H9 (cell line): Measurements from ENCODE around the gene LCP1. TPM values are rescaled to one million over a fixed set of nuclear protein-coding genes. Genes with fewer than 3 reads are reported as not detected.

Source experiments
- DNase-seq: peaks from one replicate; pipeline ENCODE4 v3.0.0-alpha.2; 2017
- H2AFZ ChIP-seq: one replicate; pipeline ENCODE4 v1.6.1; 2013; ENCODE audit warnings: mild to moderate bottlenecking, low read length, control low read depth, moderate library complexity
- H2AK5ac ChIP-seq: 2 replicates; pipeline ENCODE4 v1.6.1; 2013; ENCODE audit warnings: low read length, control low read depth, mixed read lengths; ENCODE audit not compliant: insufficient read length
- H2BK120ac ChIP-seq: one replicate; pipeline ENCODE4 v1.6.1; 2013; ENCODE audit warnings: low read depth, mild to moderate bottlenecking, low read length, control low read depth, inconsistent platforms; ENCODE audit not compliant: poor library complexity, severe bottlenecking
- H2BK12ac ChIP-seq: 2 replicates; pipeline ENCODE4 v1.6.1; 2013; ENCODE audit warnings: low read length, control low read depth, mixed read lengths, low read depth; ENCODE audit not compliant: insufficient read length
- H2BK15ac ChIP-seq: 2 replicates; pipeline ENCODE4 v1.6.1; 2013; ENCODE audit warnings: low read depth, low read length, control low read depth
- H2BK20ac ChIP-seq: one replicate; pipeline ENCODE4 v1.6.1; 2013; ENCODE audit warnings: low read depth, mild to moderate bottlenecking, low read length, control low read depth, inconsistent platforms; ENCODE audit not compliant: poor library complexity, severe bottlenecking
- H2BK5ac ChIP-seq: 2 replicates; pipeline ENCODE4 v1.6.1; 2013; ENCODE audit warnings: low read length, control low read depth, mixed read lengths; ENCODE audit not compliant: insufficient read length
- H3K14ac ChIP-seq: 2 replicates; pipeline ENCODE4 v1.6.1; 2013; ENCODE audit warnings: low read length, control low read depth; ENCODE audit not compliant: insufficient read depth
- H3K18ac ChIP-seq: 2 replicates; pipeline ENCODE4 v1.6.1; 2013; ENCODE audit warnings: low read depth, mild to moderate bottlenecking, mixed read lengths, low read length, control low read depth; ENCODE audit not compliant: insufficient read length
- H3K23ac ChIP-seq: 2 replicates; pipeline ENCODE4 v1.6.1; 2013; ENCODE audit warnings: low read length, control low read depth, mixed read lengths, low read depth; ENCODE audit not compliant: insufficient read length
- H3K23me2 ChIP-seq: 2 replicates; pipeline ENCODE4 v1.6.1; 2013; ENCODE audit warnings: low read depth, mild to moderate bottlenecking, mixed read lengths, low read length, control low read depth; ENCODE audit not compliant: insufficient read length, poor library complexity, severe bottlenecking
- H3K27ac ChIP-seq: 2 replicates; pipeline ENCODE4 v1.5.1; 2013; ENCODE audit warnings: low read length, control low read depth, mixed read lengths, low read depth; ENCODE audit not compliant: insufficient read length
- H3K27me3 ChIP-seq: 2 replicates; pipeline ENCODE4 v1.6.1; 2013; ENCODE audit warnings: low read length, control low read depth, inconsistent platforms; ENCODE audit not compliant: insufficient read depth
- H3K4ac ChIP-seq: 2 replicates; pipeline ENCODE4 v1.6.1; 2013; ENCODE audit warnings: low read depth, mild to moderate bottlenecking, control low read depth, inconsistent platforms, low read length, moderate library complexity
- H3K4me1 ChIP-seq: 2 replicates; pipeline ENCODE4 v1.6.1; 2013; ENCODE audit warnings: low read length, control low read depth, inconsistent platforms; ENCODE audit not compliant: insufficient read depth
- H3K4me2 ChIP-seq: 2 replicates; pipeline ENCODE4 v1.6.1; 2013; ENCODE audit warnings: low read length, control low read depth, mixed read lengths; ENCODE audit not compliant: insufficient read length, insufficient read depth
- H3K56ac ChIP-seq: 2 replicates; pipeline ENCODE4 v1.6.1; 2013; ENCODE audit warnings: low read depth, mild to moderate bottlenecking, mixed read lengths, low read length, control low read depth; ENCODE audit not compliant: insufficient read length
- H3K79me1 ChIP-seq: 2 replicates; pipeline ENCODE4 v1.6.1; 2013; ENCODE audit warnings: low read depth, mild to moderate bottlenecking, moderate library complexity, low read length, control low read depth, inconsistent platforms; ENCODE audit not compliant: insufficient read depth, poor library complexity, severe bottlenecking
- H3K79me2 ChIP-seq: 2 replicates; pipeline ENCODE4 v1.6.1; 2013; ENCODE audit warnings: low read length, control low read depth, inconsistent platforms; ENCODE audit not compliant: insufficient read depth
- H3K9ac ChIP-seq: 2 replicates; pipeline ENCODE4 v1.6.1; 2013; ENCODE audit warnings: low read length, control low read depth, mixed read lengths; ENCODE audit not compliant: insufficient read length; ENCODE audit errors: extremely low read depth
- H3K9me3 ChIP-seq: one replicate; pipeline ENCODE4 v1.6.1; 2013; ENCODE audit warnings: low read depth, low read length, inconsistent platforms; ENCODE audit not compliant: control insufficient read depth
- H3T11ph ChIP-seq: one replicate; pipeline ENCODE4 v1.6.1; 2013; ENCODE audit warnings: mild to moderate bottlenecking, low read length, control low read depth, inconsistent platforms
- H4K20me1 ChIP-seq: one replicate; pipeline ENCODE4 v1.6.1; 2013; ENCODE audit not compliant: control insufficient read depth, insufficient read length, insufficient read depth
- H4K5ac ChIP-seq: 2 replicates; pipeline ENCODE4 v1.6.1; 2013; ENCODE audit warnings: low read depth, mild to moderate bottlenecking, mixed read lengths, low read length, control low read depth; ENCODE audit not compliant: insufficient read length
- H4K8ac ChIP-seq: replicated peaks from 2 replicates; pipeline ENCODE4 v1.6.1; 2013; ENCODE audit warnings: low read length, control low read depth, mixed read lengths, low read depth; ENCODE audit not compliant: insufficient read length
- H4K91ac ChIP-seq: 2 replicates; pipeline ENCODE4 v1.6.1; 2013; ENCODE audit warnings: low read depth, mild to moderate bottlenecking, moderate library complexity, mixed read lengths, low read length, control low read depth; ENCODE audit not compliant: insufficient read length
- H3K27ac Mint-ChIP-seq, 3 experiments: 2 replicates in 2 of 3; 3 replicates in 1 of 3; pipeline ENCODE4 v1.8.0; 2020 to 2021; ENCODE audit warnings: mixed read lengths in 3 of 3, mild to moderate bottlenecking in 1 of 3, moderate library complexity in 1 of 3
- H3K27me3 Mint-ChIP-seq: 2 replicates; pipeline ENCODE4 v1.8.0; 2021; ENCODE audit warnings: low read depth, mild to moderate bottlenecking, moderate library complexity, mixed read lengths
- H3K36me3 Mint-ChIP-seq, 3 experiments: 2 replicates in 2 of 3; 3 replicates in 1 of 3; pipeline ENCODE4 v1.8.0; 2020 to 2021; ENCODE audit warnings: low read depth in 3 of 3, mixed read lengths in 3 of 3; ENCODE audit not compliant: insufficient read depth in 1 of 3
- H3K4me1 Mint-ChIP-seq, 2 experiments: 2 replicates each; pipeline ENCODE4 v1.8.0; 2020; ENCODE audit warnings: mixed read lengths in 2 of 2
- H3K4me3 Mint-ChIP-seq, 2 experiments: 2 replicates in 1 of 2; 3 replicates in 1 of 2; pipeline ENCODE4 v1.8.0; 2020 to 2021; ENCODE audit warnings: mild to moderate bottlenecking in 2 of 2, mixed read lengths in 2 of 2, moderate library complexity in 1 of 2
- H3K9me3 Mint-ChIP-seq, 2 experiments: 2 replicates in 1 of 2; 3 replicates in 1 of 2; pipeline ENCODE4 v1.8.0; 2020; ENCODE audit warnings: mild to moderate bottlenecking in 2 of 2, mixed read lengths in 2 of 2, moderate library complexity in 1 of 2
- CTCF ChIP-seq: fragments of 200-600 bp; sonication (generic); conservative IDR thresholded peaks from 3 replicates; pipeline ENCODE4 v1.8.0; 2021; ENCODE audit warnings: antibody characterized with exemption, mild to moderate bottlenecking
- WGBS: extraction: QIAGEN DNeasy Blood & Tissue Kit; methylation state at CpG from one replicate; pipeline ENCODE4 v1.1.7; 2013; ENCODE audit warnings: missing lambda C conversion rate, low lambda C conversion rate, mixed read lengths; ENCODE audit not compliant: insufficient read length; ENCODE audit errors: extremely low coverage; 5-methylcytosine and 5-hydroxymethylcytosine counted together
- total RNA-seq: library from RNA; stranded (reverse); gene quantifications from 2 replicates; pipeline ENCODE4 v1.2.1, GENCODE V29; 2021

LCP1 gene
- total RNA-seq, 1 experiment from 2014 or later, result 0.81 TPM

- Histone ChIP-seq H2BK20ac (no peak overlapping the region), H3K27me3 (no peaks in the 10 kb centered on the region), H2AFZ (no peak overlapping the region), H2AK5ac (no peak overlapping the region), H3K79me1 (no peaks in the 10 kb centered on the region), H3K18ac (no peak overlapping the region), H3K4me2 (no peak overlapping the region), H3K23ac (no peak overlapping the region), H4K8ac (no peak overlapping the region), H3K14ac (no peak overlapping the region), H3T11ph (no peak overlapping the region), H4K5ac (no peak overlapping the region), H4K91ac (no peak overlapping the region), H3K23me2 (no peaks in the 10 kb centered on the region), H2BK120ac (no peak overlapping the region), H2BK15ac (no peak overlapping the region), H4K20me1 (no peaks in the 10 kb centered on the region), H3K4ac (no peak overlapping the region), H2BK12ac (no peak overlapping the region), H3K56ac (no peak overlapping the region), H3K9me3 (no peaks in the 10 kb centered on the region), H3K79me2 (no peaks in the 10 kb centered on the region), H3K4me1 (peaks cover 3% of the 10 kb centered on the region; the same call in 1 of the 2 replicates), H2BK5ac (no peak overlapping the region), H3K9ac (no peak overlapping the region), H3K27ac (no peak overlapping the region)
- H3K27ac Mint-ChIP-seq, result no peak overlapping the region
- no peaks in the 10 kb centered on the region for H3K36me3 Mint-ChIP-seq
- no peak overlapping the region for H3K4me3 Mint-ChIP-seq
- no CpG with 5 or more reads among the region's 3 CpGs for WGBS
- peaks cover 9% of the 10 kb centered on the region for H3K27me3 Mint-ChIP-seq
- H3K9me3 Mint-ChIP-seq, result no peaks in the 10 kb centered on the region
- no peak for TF ChIP-seq CTCF
- H3K4me1 Mint-ChIP-seq, result peaks cover 2 to 7% of the 10 kb centered on the region in 2 experiments; a peak in 3 of 4 replicates
- no peak for DNase-seq
Measured at GRCh38 chr13:46176756-46177155, 5.2 kb downstream of the LCP1 start.
